Measurements from ENCODE around the gene CASP14.

- no peak for TF ChIP-seq POLR2A (IDR thresholded peaks at IDR 0.05; ENCODE audit: borderline replicate concordance, extremely low read depth, insufficient read depth, insufficient read length)
- TF ChIP-seq SRF (IDR thresholded peaks at IDR 0.05; ENCODE audit: low read depth) = no peak
- TF ChIP-seq ZBTB33 (IDR thresholded peaks at IDR 0.05; ENCODE audit: extremely low read depth, insufficient replicate concordance, low read length) = no peak
- TF ChIP-seq EZH2phosphoT487 (IDR thresholded peaks at IDR 0.05; ENCODE audit: borderline replicate concordance) = no peak
- TF ChIP-seq CTCF (IDR thresholded peaks at IDR 0.05 in 2 of 3, conservative IDR thresholded peaks at IDR 0.05 in 1 of 3; ENCODE audit: borderline replicate concordance in 1 of 3, insufficient read depth in 1 of 3, low read depth in 2 of 3, low read length in 2 of 3) = no peak
- TF ChIP-seq ZFX (IDR thresholded peaks at IDR 0.05) = no peak
- no peak for TF ChIP-seq SIN3A (IDR thresholded peaks at IDR 0.05; ENCODE audit: low read depth)
Measured at GRCh38 chr19:15008308-15008707, 41.0 kb upstream of the CASP14 start.
